Mucosa of descending colon (tissue), 3 donors: ENCODE results near the gene CETN3. TPM values are rescaled to one million over a fixed set of nuclear protein-coding genes. Genes with fewer than 3 reads are reported as not detected.
"Not testable (repeated sequence)": the region's sequence is repeated elsewhere in the genome, so short reads cannot be mapped to it uniquely, and the experiment has no call there.

Source experiments
- ATAC-seq: fragments of 200-7000 bp; cut with Tn5 transposase; one replicate; pipeline ENCODE4 v1.9.1; 2020; ENCODE audit warnings: mild to moderate bottlenecking, moderate library complexity
- DNase-seq, 3 donors: peaks; one replicate each; pipeline ENCODE4 v3.0.0-alpha.2; 2020
- H3K36me3 ChIP-seq: fragments of 200-600 bp; one replicate; pipeline ENCODE4 v1.8.0; 2021; ENCODE audit warnings: low read depth, mild to moderate bottlenecking
- H3K4me1 ChIP-seq: fragments of 200-600 bp; one replicate; pipeline ENCODE4 v1.8.0; 2021; ENCODE audit warnings: low read depth, mild to moderate bottlenecking
- H3K4me3 ChIP-seq: fragments of 200-600 bp; one replicate; pipeline ENCODE4 v1.8.0; 2021; ENCODE audit warnings: mild to moderate bottlenecking
- H3K9me3 ChIP-seq: fragments of 200-600 bp; one replicate; pipeline ENCODE4 v1.8.0; 2021; ENCODE audit warnings: mild to moderate bottlenecking
- intact Hi-C, 2 donors: fragments of 100-400 bp; cut with DNase I in 1 of 2; cut with micrococcal nuclease in 1 of 2; formaldehyde crosslinking; loops; one replicate each; pipeline versions ENCODE4 v1.11.0 to v1.11.1; 2022; cut with DNase I, micrococcal nuclease
- total RNA-seq, 3 donors: library from RNA; stranded (reverse); fragmentation: NEBNext Ultra II Directional in 2 of 3; extraction: Animal tissue kit (Norgen Biotek cat#: 25700) in 2 of 3; gene quantifications; one replicate each; pipeline versions ENCODE4 v1.2.1 to v1.2.4, GENCODE V29; 2021 to 2023
- TF ChIP-seq, protein P1 (sequence below): fragments of 200-600 bp; IDR thresholded peaks from one replicate; pipeline ENCODE4 v1.8.0; 2022; ENCODE audit warnings: antibody characterized with exemption, mild to moderate bottlenecking
- donor health status: DM: no; HTN: no; CAD: no; lungs with moderate emphysema.
- donor health status: DM: no; HTN: no; CAD: no.
- donor health status: DM: no; HTN: yes; CAD: no.

CETN3 gene
- total RNA-seq, 3 donors from 2014 or later = 15.0 to 18.7 (median 17.8) TPM

DNA sequence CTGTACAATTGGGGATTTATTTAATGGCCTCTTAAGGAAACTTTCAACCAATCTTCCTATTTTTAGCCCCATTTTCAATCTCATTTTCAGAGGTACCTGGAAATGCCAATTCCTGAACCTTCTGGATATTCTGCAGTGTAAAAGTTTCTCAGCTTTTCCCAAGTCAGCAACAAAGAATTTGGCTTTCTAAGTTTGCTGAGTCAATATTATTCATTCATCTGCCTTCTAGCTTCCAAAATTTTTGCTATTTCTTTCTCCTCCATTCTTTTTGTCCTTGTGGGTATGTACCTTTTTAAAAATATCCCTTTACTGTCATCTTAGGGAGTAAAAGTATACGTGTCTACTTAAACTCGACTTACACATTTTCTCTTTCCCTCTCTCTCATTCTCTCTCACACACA lies 25.7 kb downstream of the CETN3 start:
- Histone ChIP-seq H3K9me3 (no peaks in the 10 kb centered on the region), H3K4me3 (no peak overlapping the region), H3K36me3 (no peaks in the 10 kb centered on the region), H3K4me1 (no peaks in the 10 kb centered on the region)
- intact Hi-C loops = no loop called here
- DNase-seq (no peak), ATAC-seq (no peak)
- TF ChIP-seq, protein P1, sequence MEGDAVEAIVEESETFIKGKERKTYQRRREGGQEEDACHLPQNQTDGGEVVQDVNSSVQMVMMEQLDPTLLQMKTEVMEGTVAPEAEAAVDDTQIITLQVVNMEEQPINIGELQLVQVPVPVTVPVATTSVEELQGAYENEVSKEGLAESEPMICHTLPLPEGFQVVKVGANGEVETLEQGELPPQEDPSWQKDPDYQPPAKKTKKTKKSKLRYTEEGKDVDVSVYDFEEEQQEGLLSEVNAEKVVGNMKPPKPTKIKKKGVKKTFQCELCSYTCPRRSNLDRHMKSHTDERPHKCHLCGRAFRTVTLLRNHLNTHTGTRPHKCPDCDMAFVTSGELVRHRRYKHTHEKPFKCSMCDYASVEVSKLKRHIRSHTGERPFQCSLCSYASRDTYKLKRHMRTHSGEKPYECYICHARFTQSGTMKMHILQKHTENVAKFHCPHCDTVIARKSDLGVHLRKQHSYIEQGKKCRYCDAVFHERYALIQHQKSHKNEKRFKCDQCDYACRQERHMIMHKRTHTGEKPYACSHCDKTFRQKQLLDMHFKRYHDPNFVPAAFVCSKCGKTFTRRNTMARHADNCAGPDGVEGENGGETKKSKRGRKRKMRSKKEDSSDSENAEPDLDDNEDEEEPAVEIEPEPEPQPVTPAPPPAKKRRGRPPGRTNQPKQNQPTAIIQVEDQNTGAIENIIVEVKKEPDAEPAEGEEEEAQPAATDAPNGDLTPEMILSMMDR = no peak

DNA sequence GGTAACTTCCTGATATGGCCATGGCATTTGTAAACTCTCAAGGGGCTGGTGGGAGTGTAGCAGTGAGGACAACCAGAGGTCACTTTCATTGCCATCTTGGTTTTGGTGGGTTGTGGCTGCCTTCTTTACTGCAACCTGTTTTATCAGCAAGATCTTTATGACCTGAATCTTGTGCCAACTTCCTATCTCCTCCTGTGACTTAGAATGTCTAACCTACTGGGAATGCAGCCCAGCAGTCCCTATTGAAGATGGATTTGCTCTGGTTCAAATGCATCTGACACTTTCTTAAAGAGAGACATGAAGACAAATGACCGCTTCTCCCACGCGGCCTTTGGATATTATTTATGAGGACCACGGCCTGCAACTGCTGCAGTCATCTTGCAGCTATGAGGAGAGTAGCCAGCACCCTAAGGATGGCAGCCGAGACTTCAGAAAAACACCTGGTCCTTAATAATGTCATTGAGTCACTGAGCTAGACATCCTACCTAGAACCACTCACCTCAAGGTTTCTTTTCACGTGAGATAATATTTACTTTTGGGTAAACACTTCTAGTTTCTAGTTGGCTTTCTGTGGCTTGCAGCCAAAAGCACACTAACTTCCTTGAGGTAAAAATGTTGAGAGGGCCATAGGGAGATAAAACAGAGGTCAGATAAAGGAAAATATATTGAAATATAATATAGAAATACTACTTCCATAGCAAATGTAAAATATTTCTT lies 28.2 kb downstream of the CETN3 start:
- H3K4me3 ChIP-seq = no peak overlapping the region
- intact Hi-C loops = no loop called here
- H3K4me1 ChIP-seq = no peaks in the 10 kb centered on the region
- TF ChIP-seq, protein P1 = no peak
- no peaks in the 10 kb centered on the region for H3K9me3 ChIP-seq
- no peaks in the 10 kb centered on the region for H3K36me3 ChIP-seq
- peak in 2 of 3 donors; percentile 23 to 74 for DNase-seq
- peak; percentile 81 for ATAC-seq

DNA sequence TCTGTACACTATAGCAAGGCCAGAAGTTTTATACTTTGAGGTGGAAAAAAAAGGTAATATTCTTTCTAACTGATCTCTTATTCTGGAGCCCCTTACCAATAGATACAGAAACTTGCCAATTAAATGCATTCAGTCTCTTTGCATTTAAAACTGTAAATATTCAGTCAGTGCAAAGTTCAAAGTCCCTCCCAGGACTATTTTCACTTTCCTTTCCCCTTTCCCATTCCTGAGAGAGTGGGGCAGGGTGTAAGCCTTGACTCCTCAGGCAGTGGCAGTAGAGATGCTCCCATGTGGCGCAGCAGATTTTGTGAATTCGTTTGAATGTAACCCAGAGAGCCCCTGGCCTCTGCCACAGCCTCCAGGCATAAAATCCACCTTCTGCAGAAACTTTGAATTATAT lies 29.9 kb downstream of the CETN3 start:
- Histone ChIP-seq H3K36me3 (no peaks in the 10 kb centered on the region), H3K9me3 (no peaks in the 10 kb centered on the region), H3K4me3 (no peak overlapping the region), H3K4me1 (no peaks in the 10 kb centered on the region)
- peak; percentile 68 for ATAC-seq
- intact Hi-C loops = no loop called here
- TF ChIP-seq, protein P1 = no peak
- peak in 1 of 3 donors; percentile 25 for DNase-seq

DNA sequence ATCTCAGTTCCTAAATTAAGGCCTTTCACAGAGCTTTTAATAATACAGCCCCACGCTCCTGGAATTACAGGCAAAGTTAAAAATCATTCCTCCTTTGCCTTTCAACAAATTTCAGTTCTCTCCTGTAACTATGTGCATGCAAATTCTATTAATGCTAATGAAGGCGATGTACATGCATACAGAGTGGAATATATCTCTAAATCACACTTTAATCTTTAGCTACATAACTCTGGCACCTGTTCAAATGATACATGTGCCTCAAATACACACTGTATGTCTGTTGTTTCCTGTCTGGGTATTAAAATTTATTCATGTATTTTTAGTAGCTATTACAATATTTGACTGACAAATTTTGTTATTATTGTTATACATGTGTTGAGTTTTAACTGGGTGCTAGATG lies 30.8 kb downstream of the CETN3 start:
- intact Hi-C loops = no loop called here
- no peak for DNase-seq
- Histone ChIP-seq H3K9me3 (no peaks in the 10 kb centered on the region), H3K36me3 (no peaks in the 10 kb centered on the region), H3K4me1 (no peaks in the 10 kb centered on the region), H3K4me3 (no peak overlapping the region)
- no peak for ATAC-seq
- TF ChIP-seq, protein P1 = no peak

DNA sequence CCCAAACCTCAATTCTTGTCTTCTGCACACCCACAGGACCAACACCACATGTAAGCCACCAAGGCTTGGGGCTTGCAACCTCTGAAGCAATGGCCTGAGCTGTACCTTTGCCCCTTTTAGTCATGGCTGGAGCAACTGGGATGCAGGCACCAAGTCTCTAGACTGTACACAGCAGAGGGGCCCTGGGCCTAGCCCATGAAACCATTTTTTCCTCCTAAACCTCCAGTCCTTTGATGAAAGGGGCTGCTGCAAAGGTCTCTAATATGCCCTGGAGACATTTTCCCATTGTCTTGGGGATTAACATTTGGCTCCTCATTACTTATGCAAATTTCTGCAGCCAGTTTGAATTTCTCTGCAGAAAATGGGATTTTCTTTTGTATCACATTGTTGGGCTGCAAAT lies 38.3 kb downstream of the CETN3 start:
- H3K4me1 ChIP-seq, H3K9me3 ChIP-seq, H3K4me3 ChIP-seq, ATAC-seq, H3K36me3 ChIP-seq, intact Hi-C loops, DNase-seq: not testable (repeated sequence)

DNA sequence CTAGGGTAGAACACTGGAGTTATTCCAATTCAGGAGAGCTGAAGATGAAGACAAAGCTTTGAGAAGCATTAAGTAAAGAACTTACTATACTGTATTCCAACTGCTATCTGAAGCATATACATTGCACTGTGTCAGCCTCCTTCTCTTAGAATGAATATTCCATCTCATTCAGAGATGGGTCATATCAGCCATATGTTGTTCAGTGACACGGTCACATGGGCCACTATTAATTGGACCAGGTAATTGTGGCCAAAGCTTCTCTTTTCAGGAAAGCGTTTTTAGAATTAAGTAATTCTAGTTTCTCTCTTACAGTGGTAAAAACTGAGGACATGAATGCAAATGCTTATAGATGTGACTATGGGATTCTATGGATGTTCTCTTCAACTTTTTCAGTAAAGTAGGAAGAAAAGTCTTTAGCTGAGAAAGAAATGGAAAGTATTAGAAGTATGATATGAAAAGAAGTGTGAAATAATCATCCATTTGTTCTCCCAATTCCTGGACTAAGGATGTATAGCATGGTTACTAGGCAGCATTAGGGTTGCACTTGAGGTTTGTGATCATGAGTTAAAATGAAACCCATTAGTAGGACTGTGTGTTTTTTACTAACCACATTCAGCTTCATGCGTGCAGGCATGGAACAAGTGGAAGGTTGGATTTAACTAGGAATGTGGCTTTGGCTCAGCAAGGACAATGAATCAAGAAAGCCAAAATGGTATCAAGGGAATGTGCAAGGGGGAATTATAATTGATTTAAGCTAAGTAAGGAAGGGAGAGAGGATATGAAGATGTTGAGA lies 40.9 kb downstream of the CETN3 start:
- no peaks in the 10 kb centered on the region for H3K4me1 ChIP-seq
- H3K9me3 ChIP-seq = peaks cover 6% of the 10 kb centered on the region
- intact Hi-C loops = no loop called here
- no peaks in the 10 kb centered on the region for H3K36me3 ChIP-seq
- TF ChIP-seq, protein P1 = no peak
- H3K4me3 ChIP-seq = no peak overlapping the region
- ATAC-seq = no peak
- DNase-seq = no peak
